HG03521 (cell line): Measurements from ENCODE around the gene CDC45.

Experiments used
- ATAC-seq: cut with Tn5 transposase; IDR thresholded peaks from one replicate; pipeline ENCODE4 v1.9.1; 2021; ENCODE audit warnings: mild to moderate bottlenecking, moderate library complexity; ENCODE audit not compliant: unreplicated experiment

The CDC45 gene

DNA sequence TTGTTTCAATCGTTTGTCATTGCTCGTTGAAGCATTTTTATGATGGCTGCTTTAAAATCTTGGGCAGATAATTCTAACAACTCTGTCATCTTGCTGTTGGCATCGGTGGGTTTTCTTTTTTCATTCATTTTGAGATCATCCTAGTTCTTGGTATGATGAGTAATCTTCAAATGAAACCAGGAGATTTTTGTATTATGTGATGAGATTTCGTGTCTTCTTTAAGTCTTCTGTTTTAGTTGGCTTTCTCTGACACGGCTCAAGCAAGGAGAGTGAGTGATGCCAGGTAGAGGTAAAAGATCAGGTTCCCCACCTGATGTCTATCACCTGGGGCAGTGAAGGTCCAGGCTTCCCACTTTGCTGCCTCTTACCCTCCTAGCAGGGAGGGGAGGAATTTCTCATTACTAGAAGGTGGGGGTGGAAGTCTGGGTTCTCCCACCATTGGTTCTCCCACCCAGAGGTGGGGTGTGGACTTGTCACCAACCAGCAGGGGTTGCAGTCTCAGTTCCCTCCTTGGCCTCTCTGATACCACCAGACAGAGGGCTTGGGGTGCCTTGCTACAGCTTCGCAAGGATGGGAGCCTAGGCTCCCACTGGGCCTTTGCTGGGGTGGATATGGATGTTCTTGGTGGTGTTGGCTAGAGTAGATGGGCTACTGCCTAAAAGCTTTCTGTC, 12.9 kb downstream of the CDC45 start:
- no peak for ATAC-seq

DNA sequence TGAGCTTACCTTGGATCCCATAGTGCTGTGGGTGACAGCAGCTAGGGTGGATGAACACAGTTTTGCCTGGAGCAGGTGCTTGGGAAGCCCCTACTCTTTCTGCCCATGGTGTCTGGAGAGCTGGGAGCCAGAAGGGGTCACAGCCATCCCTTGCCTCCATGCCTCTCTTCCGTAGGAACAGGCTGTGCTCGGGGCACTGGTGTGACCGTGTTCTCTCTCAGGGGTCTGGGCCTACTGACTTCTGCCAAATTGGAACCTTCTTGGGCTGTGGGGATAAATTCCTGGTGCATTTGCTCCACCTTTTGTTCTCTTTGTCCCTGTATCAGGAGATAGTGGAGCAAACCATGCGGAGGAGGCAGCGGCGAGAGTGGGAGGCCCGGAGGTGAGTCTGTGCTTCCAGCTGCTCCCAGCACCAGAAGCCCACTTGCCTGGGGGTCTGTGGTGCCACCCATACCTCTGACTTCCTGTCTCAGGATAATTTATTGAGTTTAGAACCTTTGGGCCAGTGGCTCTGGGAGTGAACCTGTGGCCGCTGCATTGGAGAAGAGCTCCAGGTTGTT, 14.4 kb downstream of the CDC45 start:
- no peak for ATAC-seq

DNA sequence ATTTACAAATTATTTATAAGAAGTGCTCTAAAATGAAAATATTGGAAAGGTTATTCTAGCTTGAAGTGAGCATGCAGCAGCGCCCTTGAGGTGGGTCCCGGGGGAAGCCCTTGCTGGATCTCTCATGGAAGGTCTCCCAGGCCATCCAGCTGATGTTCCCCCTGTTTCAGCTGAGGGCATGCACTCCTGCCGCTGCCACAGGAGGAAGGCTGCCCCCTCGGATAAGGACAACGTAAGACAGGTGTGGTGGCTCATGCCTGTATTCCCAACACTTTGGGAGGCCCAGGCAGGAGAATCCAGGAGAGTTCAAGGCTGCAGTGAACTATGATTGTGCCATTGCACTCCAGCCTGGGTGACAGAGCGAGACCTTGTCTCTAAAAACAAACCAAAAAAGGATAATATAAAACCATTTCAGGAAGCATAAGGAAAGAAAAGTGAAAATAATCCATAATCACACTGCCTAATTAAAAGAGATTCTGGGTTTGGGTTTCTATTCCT, 15.0 kb downstream of the CDC45 start:
- ATAC-seq = no peak

DNA sequence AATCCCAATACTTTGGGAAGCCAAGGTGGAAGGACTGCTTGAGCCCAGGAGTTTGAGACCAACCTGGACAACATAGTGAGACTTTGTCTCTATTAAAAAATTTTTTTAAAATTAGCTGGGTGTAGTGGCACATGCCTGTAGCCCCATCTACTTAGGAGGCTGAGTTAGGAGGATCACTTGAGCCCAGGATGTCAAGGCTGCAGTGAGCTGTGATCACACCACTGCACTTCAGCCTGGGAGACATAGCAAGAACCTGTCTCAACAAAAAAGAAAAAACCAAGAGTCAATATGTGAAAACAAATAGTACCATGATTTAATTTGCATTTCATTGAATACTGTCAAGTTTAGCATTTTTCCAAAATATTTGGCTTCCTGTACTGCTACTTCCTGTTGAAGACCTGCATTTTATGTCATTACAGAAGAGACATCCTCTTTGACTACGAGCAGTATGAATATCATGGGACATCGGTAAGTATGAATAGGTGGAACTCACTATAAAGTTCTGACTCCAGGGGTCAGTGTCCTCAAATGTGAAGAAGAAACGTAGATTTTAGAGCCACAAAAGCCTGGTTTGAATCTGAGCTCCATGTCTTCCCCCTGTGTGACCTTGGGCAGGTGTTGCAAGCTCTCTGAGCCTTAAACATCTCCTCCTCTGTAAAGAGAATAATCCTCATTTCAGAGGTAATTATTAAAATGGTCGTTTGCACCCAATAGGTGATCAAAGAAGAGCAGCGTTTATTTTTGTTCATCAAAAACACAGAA, 16.0 kb downstream of the CDC45 start:
- ATAC-seq = no peak

DNA sequence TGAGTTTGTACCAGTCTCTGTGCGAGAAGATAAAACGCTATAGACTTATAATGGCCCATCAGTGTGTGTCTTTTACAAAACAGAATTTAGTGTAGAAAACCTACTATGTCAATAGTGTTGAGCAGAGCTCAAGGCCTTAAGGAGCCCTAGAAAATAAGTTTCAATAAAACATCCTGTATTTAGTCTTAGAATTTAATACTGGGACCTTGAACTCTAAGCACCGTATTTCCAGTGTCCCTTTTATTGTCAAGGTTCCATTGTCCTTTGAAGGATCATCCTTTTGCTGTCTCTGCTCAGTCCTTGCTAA, 16.6 kb downstream of the CDC45 start:
- no peak for ATAC-seq

DNA sequence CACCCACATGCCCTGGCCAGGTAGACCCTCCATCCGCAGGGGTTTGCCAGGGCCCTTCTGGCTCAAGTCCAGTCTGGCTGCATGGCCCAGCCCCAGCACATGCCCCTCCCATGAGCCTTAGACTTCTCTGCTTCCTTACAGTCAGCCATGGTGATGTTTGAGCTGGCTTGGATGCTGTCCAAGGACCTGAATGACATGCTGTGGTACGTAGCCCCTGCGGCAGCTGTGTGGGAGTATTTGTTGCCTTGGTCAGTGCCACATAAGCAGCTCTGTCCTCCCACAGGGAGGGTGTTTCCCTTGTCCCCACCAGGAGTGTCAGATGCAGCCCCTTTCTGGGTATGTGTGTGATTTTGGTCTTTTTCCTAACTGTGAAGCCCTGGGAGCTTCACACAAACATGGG, 17.5 kb downstream of the CDC45 start:
- no peak for ATAC-seq

DNA sequence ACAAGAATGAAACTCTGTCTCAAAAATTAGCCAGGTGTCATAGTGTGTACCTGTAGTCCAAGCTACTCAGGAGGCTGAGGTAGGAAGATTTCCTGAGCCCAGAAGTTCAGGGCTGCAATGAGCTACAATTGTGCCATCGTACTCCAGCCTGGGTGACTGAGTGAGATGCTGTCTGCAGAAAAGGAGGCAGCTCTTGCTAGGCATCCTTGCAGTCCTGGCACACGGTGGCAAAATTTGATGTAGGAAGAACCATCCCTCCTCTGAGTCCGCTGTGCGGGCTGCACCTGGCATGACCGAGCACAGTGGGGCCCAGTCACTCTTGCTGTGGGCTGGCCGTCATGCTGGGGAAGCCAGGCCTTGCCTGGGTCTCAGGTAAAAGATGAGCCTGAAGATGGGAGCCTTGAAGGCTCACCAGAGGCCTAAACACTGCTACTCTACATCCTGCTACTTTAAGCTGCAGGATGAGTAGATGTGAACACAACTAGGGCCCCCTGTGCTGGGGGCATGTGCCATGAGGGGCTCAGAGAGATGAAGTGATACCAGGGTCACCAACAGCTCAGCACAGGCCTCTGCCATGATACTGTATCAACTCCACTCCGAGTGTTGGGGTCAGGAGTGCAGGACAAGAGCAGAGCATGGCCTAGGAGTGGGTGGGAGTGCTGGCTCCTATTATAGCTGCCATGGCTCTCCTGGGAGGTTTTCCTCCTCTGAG, 18.6 kb downstream of the CDC45 start:
- ATAC-seq = no peak

DNA sequence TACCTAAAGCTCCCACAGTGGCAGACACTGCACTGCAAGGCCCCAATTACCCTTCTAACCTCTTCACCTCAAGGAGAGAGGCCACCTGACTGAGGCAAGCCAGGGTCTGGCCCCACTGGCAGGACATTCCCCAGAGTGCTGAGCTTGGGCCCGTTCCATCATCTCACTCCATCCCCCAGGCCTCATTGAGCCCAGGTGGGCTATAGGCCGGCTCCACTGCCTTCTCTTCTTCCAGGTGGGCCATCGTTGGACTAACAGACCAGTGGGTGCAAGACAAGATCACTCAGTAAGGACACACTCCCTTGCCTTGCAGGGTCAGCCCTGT, 19.1 kb downstream of the CDC45 start:
- no peak for ATAC-seq

DNA sequence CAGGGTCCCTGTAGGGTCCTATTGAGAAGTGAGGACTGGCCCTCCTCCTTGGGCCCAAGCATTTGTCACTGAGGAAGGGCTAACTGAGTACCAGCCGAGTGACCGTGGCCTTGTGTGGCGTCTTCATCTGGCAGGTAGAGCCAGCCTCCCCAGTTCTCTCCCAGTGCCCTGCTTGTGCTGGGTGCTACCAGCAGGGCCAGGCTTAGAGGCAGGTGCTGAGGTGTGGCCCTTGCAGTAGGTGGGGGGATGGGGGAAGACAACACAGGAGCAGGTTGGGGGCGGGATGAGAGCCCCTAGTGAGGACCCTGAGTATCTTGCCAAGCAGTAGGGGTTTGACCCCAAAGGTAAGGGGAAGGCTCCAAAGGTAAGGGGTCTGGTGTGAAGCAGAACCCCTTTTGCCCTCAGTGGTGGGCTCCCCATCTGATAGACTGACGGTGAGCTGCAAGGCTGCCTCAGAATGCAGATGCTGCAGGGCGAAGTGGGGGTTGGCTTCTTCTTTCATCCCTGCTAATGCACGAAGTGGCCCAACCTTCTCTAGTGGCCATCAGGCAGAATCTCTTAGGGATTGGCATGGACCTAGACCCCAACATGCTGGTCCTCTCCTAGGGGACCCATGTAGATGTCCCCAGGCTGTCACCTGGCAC, 19.6 kb downstream of the CDC45 start:
- no peak for ATAC-seq

DNA sequence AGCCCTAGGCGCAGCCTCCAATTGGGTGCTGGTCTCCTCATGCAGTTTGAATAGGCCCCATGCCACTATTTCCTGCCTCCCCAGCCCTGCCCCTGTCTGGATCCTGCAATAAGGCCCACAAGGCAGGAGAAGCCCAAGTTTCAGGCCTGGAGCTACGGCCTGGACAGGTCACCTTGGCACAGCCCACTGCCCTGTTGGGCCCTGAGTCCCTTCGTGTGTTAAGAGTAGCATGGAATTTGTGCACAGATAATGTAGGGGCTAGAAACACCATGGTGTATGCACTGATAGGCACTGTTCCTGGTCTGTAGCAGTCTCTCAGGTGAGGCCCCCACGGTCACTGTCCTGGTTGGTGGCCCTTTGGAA, 20.1 kb downstream of the CDC45 start:
- no peak for ATAC-seq

DNA sequence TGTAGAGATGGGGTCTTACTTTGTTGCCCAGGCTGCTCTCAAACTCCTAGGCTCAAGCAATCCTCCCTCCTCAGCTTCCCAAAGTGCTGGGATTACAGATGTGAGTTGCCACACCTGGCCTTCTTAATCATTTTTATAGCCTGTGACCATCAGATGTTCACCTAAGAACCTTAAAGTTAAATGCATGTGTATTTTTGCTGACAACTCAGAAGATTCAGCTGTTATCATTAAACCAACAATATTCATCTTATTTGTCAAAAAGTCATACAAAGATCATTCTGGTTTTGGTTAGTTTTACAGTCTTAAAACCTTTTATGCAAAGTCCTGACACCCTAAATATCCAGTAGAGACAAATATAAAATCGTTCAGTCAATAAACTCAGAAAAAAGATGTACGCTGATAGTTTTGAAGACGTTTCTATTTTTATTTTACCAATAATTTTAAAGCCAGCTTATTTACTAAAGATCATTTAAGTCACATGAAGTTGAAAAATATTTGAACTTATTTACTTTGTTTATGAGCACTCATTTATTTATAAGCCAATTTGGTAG, 22.3 kb downstream of the CDC45 start:
- ATAC-seq = no peak

DNA sequence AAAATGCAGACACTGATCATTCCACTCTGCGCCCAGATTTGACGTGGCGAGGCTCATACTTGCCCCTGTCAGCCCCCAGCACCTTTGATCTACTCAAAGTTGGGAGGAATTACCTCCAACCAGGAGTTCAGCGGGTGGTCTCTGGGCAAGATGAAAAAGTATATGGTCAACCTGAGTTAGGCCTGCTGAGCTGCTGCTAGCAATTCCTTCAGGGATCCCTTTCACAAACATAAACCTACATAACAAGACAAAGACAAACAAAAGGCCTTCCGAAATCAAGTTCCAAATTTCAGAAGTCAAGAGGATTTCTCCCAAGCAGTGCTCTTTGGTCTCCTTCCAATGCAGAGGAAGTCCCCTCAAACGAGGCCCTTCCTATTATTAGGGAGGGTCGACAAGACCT, 23.6 kb downstream of the CDC45 start:
- no peak for ATAC-seq

DNA sequence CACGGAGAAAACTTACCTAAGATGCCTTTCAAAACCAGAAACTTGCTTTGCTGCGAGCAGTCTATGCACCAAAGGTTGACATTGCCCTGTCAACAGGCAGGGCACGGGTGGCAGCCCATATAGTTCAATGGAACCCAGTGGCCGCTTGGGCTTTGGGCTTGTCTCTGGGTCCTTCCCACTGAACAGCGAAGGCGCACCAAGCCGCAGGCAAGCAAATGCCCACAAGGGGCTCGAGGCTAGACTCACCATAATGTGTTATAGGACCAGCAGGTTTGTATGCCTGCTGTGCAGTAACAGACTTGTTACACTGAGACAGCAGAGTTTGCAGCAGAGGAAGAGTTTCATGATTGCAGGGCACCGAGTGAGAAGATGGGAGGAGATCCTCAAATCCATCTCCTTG, 24.1 kb downstream of the CDC45 start:
- no peak for ATAC-seq

DNA sequence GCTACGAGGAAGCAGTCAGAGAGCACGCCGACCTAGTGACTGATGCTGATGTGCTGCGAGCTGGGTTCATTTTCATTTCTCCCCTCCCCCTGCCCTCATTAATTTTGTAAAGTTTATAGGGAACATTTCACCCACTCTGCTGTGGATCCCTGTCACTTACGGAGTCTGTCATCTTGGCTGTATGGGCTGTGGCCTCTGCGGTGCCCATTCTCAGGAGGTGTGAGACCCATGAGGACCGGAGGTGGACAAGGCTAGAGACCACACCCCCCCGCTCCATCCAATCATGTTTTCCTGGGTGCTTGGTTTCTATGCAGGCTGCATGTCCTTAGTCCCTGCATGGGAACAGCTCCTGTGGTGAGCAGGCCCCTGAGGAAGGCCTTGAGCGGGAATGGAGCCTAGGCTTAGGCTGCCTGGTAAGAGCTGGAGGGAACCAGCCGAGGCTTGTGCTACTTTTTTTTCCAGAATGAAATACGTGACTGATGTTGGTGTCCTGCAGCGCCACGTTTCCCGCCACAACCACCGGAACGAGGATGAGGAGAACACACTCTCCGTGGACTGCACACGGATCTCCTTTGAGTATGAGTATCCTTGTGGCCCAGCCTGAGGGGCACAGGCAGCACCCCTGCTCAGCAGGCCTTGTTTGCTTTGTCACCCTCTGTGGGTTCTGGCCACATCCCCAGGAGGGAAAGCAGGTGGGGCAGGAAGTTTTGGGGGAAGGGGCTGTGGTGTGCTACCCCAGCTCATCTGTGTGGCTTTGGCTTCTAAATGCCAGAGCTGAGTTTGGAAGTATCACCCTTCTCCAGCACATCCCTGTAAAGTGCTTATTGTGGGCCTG, 25.4 kb downstream of the CDC45 start:
- no peak for ATAC-seq

DNA sequence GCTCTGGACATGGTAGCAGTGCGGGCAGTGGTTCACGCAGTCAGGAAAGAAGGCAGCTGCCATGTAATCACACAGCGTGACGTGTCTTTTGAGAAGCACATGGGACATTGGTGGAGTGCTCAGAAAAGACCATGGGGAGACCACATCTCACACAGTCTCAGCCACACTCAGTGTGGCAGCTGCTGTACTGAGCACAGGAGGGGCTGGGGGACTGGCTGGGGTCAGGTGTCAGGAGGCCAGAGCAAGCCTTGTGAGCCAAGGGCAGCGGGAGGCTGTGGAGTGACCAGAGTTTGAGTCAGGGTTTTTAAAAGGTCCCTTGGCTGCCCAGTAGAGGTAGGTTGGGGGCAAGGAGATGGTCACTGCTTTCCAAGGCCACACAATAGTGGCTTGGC, 26.0 kb downstream of the CDC45 start:
- no peak for ATAC-seq

DNA sequence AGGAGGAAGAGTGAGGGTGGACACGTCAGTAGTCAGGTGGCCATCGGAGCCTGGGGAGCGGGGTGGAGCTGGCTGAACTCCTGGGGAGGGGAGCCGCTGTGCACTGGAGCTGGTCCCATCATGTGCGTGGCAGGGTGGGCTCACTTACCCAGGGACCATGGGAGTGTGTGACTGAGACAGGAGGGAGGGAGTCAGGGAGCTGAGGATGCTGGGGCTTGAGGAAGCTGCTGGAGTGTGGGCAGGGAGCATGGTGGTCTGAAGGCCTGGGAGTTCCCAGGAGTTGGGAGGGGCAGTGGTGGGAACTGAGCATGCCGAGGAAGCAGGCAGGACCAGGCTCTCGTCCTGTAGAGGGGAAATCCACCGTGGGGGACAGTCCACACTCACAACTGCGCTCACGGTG, 26.5 kb downstream of the CDC45 start:
- ATAC-seq = no peak

DNA sequence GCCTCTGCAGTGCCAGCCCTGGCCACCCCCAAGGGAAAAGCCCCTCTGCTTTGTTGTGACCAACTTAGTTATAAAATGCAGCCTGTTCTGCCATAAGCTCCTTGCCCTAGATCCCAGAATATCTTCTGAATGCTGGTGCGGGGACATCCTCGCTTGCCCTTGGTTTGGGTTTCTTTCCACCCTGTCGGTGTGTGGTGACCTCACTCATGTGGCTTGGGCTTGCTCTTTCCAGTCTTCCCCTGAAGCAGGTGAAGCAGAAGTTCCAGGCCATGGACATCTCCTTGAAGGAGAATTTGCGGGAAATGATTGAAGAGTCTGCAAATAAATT, 27.8 kb downstream of the CDC45 start:
- ATAC-seq = no peak

DNA sequence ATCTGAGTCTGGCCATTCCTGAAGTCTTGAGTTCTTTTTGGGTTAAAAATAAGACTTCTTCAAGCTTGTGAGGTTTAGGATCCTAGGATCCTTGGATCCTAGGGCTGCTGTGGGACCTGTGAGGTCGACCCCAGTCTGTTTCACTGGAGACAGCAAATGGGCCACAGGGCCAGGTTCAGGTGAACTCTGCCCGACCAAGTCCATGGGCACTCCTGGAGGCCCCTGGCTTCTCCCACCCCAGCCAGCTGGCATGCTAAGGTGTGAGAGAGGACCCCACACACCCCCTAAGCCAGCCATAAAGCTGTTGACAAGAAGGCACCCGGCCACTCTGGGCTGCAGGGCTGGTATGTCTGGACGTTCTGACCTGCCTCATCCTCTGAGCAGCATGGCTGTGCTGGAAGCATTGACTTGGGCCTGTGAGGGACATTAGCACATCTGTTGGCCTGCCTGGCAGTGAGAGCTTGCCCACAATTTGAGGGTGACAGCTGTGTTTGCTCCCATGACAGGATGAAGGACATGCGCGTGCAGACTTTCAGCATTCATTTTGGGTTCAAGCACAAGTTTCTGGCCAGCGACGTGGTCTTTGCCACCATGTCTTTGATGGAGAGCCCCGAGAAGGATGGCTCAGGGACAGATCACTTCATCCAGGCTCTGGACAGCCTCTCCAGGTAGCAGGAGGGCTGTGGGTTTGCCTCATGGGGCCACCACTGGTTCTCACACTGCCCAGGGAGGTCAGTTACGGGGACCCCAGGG, 28.5 kb downstream of the CDC45 start:
- no peak for ATAC-seq

DNA sequence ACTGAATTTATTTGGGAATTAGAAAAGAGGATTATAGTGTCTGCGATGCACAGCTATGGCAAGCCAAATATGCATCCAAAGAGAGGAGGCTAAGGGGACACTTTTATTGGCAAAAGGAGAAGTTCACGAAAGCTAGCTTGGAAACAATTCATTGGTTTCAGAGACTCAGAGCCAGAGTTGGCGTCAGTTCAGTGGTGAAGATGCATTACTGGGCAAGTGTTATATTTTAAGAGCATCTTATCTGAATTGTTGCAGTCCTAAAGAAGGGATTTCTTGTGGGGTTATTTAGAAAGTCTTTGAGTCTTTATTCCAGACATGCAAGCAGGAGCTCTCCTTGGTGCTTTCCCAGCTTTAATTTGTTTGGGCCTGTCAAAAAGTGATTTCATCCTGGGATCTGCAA, 29.5 kb downstream of the CDC45 start:
- ATAC-seq = no peak

DNA sequence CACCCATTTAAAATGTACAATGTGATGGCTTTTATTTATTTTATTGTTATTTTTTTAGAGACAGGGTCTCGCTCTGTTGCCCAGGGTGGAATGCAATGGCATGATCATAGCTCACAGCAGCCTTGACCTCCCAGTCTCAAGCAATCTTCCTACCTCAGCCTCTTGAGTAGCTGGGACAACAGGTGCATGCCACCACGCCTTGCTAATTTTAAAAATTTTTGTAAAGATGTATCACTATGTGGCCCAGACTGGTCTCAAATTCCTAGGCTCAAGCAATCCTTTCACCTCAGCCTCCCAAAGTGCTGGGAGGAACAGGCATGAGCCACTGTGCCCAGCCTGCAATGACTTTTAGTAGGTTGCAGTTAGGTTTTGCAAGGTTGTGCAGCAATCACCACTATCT, 30.2 kb downstream of the CDC45 start:
- no peak for ATAC-seq
